BLaER1 treated with 17β-estradiol and CSF1 and Interleukin-3, amounts not matched to agents 10 nM and 100 nM (cell line): ENCODE results near the gene PABPN1.

ENCODE experiments used
- H3K27ac ChIP-seq, 11 experiments: shearing (Covaris generic); formaldehyde crosslinking; 2 replicates each; pipeline ENCODE4 v1.8.1; 2022
- H3K27me3 ChIP-seq, 11 experiments: shearing (Covaris generic); formaldehyde crosslinking; 2 replicates each; pipeline ENCODE4 v1.8.1; 2022
- H3K36me3 ChIP-seq, 11 experiments: shearing (Covaris generic); formaldehyde crosslinking; 2 replicates each; pipeline ENCODE4 v1.8.1; 2022
- H3K4me1 ChIP-seq, 10 experiments: shearing (Covaris generic); formaldehyde crosslinking; 2 replicates each; pipeline ENCODE4 v1.8.1; 2022
- H3K4me2 ChIP-seq, 11 experiments: shearing (Covaris generic); formaldehyde crosslinking; 2 replicates each; pipeline ENCODE4 v1.8.1; 2022
- H3K4me3 ChIP-seq, 10 experiments: shearing (Covaris generic); formaldehyde crosslinking; 2 replicates each; pipeline ENCODE4 v1.8.1; 2022
- H3K9ac ChIP-seq, 11 experiments: shearing (Covaris generic); formaldehyde crosslinking; 2 replicates each; pipeline ENCODE4 v1.8.1; 2022
- H3K9me3 ChIP-seq, 11 experiments: shearing (Covaris generic); formaldehyde crosslinking; replicated peaks in 1 of 11; 2 replicates each; pipeline ENCODE4 v1.8.1; 2022
- H4K20me1 ChIP-seq, 11 experiments: shearing (Covaris generic); formaldehyde crosslinking; 2 replicates each; pipeline ENCODE4 v1.8.1; 2022
- Cebpa-rat ChIP-seq, 11 experiments: shearing (Covaris generic); IDR thresholded peaks; 2 replicates each; pipeline ENCODE4 v1.8.1; 2022

PABPN1 gene

GRCh38 chr14:23349156-23349845 is 28.0 kb downstream of the PABPN1 start:
- Histone ChIP-seq H3K4me3 (no peak overlapping the region), H3K4me1 (no peaks in the 10 kb centered on the region), H3K9ac (no peak overlapping the region), H3K4me2 (no peak overlapping the region), H3K36me3 (no peaks in the 10 kb centered on the region), H4K20me1 (no peaks in the 10 kb centered on the region; a peak in 1 of 22 replicates), H3K9me3 (peaks cover 6 to 18% (median 13%) of the 10 kb centered on the region in 11 experiments; a peak in 16 of 22 replicates), H3K27ac (no peak overlapping the region), H3K27me3 (no peaks in the 10 kb centered on the region)
- TF ChIP-seq Cebpa-rat (IDR thresholded peaks at IDR 0.05) = no peak

GRCh38 chr14:23351681-23352505 is 30.6 kb downstream of the PABPN1 start:
- no peak for TF ChIP-seq Cebpa-rat (IDR thresholded peaks at IDR 0.05)
- no peaks in the 10 kb centered on the region for H3K4me1 ChIP-seq
- no peaks in the 10 kb centered on the region for H3K36me3 ChIP-seq
- H3K9me3 ChIP-seq = peaks cover 6 to 18% (median 13%) of the 10 kb centered on the region in 11 experiments; a peak in 16 of 22 replicates
- no peak overlapping the region for H3K9ac ChIP-seq
- H3K27ac ChIP-seq = no peak overlapping the region
- H4K20me1 ChIP-seq = no peaks in the 10 kb centered on the region
- H3K4me3 ChIP-seq = no peak overlapping the region
- no peaks in the 10 kb centered on the region for H3K27me3 ChIP-seq
- H3K4me2 ChIP-seq = no peak overlapping the region

GRCh38 chr14:23352506-23353432 is 31.5 kb downstream of the PABPN1 start, which contains the start of gene SLC22A17:
TSS of gene SLC22A17 (minus strand) at chr14:23352887.
- no peak within 1 kb of the TSS for H3K4me3 ChIP-seq
- H4K20me1 ChIP-seq = no peaks in the 10 kb centered on the region
- H3K9me3 ChIP-seq = peaks cover 6 to 18% (median 13%) of the 10 kb centered on the region in 11 experiments; a peak in 16 of 22 replicates
- H3K36me3 ChIP-seq = no peaks in the 10 kb centered on the region
- no peaks in the 10 kb centered on the region for H3K4me1 ChIP-seq
- H3K27ac ChIP-seq = no peak within 1 kb of the TSS
- TF ChIP-seq Cebpa-rat (IDR thresholded peaks at IDR 0.05) = no peak
- H3K4me2 ChIP-seq = no peak within 1 kb of the TSS
- no peak within 1 kb of the TSS for H3K9ac ChIP-seq
- H3K27me3 ChIP-seq = no peaks in the 10 kb centered on the region

GRCh38 chr14:23353433-23353780 is 32.1 kb downstream of the PABPN1 start:
- no peak for TF ChIP-seq Cebpa-rat (IDR thresholded peaks at IDR 0.05)
- no peak overlapping the region for H3K4me3 ChIP-seq
- peaks cover 6 to 18% (median 13%) of the 10 kb centered on the region in 11 experiments; a peak in 16 of 22 replicates for H3K9me3 ChIP-seq
- H3K4me1 ChIP-seq = no peaks in the 10 kb centered on the region
- no peak overlapping the region for H3K4me2 ChIP-seq
- no peaks in the 10 kb centered on the region for H3K36me3 ChIP-seq
- H4K20me1 ChIP-seq = no peaks in the 10 kb centered on the region
- H3K27ac ChIP-seq = no peak overlapping the region
- H3K9ac ChIP-seq = no peak overlapping the region
- no peaks in the 10 kb centered on the region for H3K27me3 ChIP-seq

- H3K9me3 ChIP-seq = peaks cover 6 to 18% (median 13%) of the 10 kb centered on the region in 11 experiments; a peak in 16 of 22 replicates
- no peak for TF ChIP-seq Cebpa-rat (IDR thresholded peaks at IDR 0.05)
- H4K20me1 ChIP-seq = no peaks in the 10 kb centered on the region
- no peak overlapping the region for H3K27ac ChIP-seq
- no peaks in the 10 kb centered on the region for H3K36me3 ChIP-seq
- H3K4me2 ChIP-seq = no peak overlapping the region
- H3K4me1 ChIP-seq = no peaks in the 10 kb centered on the region
- H3K9ac ChIP-seq = no peak overlapping the region
- no peaks in the 10 kb centered on the region for H3K27me3 ChIP-seq
- no peak overlapping the region for H3K4me3 ChIP-seq
Observed at GRCh38 chr14:23354990-23355389, 33.7 kb downstream of the PABPN1 start.

GRCh38 chr14:23355871-23356435 is 34.7 kb downstream of the PABPN1 start:
- peaks cover 6 to 18% (median 13%) of the 10 kb centered on the region in 11 experiments; a peak in 16 of 22 replicates for H3K9me3 ChIP-seq
- H3K36me3 ChIP-seq = no peaks in the 10 kb centered on the region
- H3K4me1 ChIP-seq = no peaks in the 10 kb centered on the region
- no peaks in the 10 kb centered on the region for H3K27me3 ChIP-seq
- H3K27ac ChIP-seq = no peak overlapping the region
- H3K9ac ChIP-seq = no peak overlapping the region
- H4K20me1 ChIP-seq = no peaks in the 10 kb centered on the region
- TF ChIP-seq Cebpa-rat (IDR thresholded peaks at IDR 0.05) = no peak
- H3K4me3 ChIP-seq = no peak overlapping the region
- no peak overlapping the region for H3K4me2 ChIP-seq

- Histone ChIP-seq H3K36me3 (no peaks in the 10 kb centered on the region), H4K20me1 (no peaks in the 10 kb centered on the region), H3K4me2 (no peak overlapping the region), H3K9me3 (peaks cover 5 to 11% (median 7%) of the 10 kb centered on the region in 11 experiments; a peak in 15 of 22 replicates), H3K27ac (no peak overlapping the region), H3K9ac (no peak overlapping the region), H3K27me3 (no peaks in the 10 kb centered on the region), H3K4me3 (no peak overlapping the region), H3K4me1 (no peaks in the 10 kb centered on the region)
- TF ChIP-seq Cebpa-rat (IDR thresholded peaks at IDR 0.05) = no peak
Observed at GRCh38 chr14:23356662-23357061, 35.4 kb downstream of the PABPN1 start.

- no peak for TF ChIP-seq Cebpa-rat (IDR thresholded peaks at IDR 0.05)
- Histone ChIP-seq H3K9ac (no peak overlapping the region), H4K20me1 (no peaks in the 10 kb centered on the region), H3K4me1 (peaks cover 0 to 4% (median 0%) of the 10 kb centered on the region in 10 experiments; a peak in 1 of 20 replicates), H3K4me3 (no peak overlapping the region), H3K27ac (no peak overlapping the region), H3K27me3 (no peaks in the 10 kb centered on the region), H3K36me3 (no peaks in the 10 kb centered on the region), H3K4me2 (no peak overlapping the region), H3K9me3 (peaks cover 0 to 5% (median 1%) of the 10 kb centered on the region in 11 experiments; a peak in 9 of 22 replicates)
Observed at GRCh38 chr14:23357261-23357660, 36.0 kb downstream of the PABPN1 start.
